Measurements from ENCODE around the gene GUK1.

GUK1 gene

GRCh38 chr1:228174482-228175315 is 34.6 kb downstream of the GUK1 start:
- no peaks in the 10 kb centered on the region for H3K27me3 ChIP-seq (ENCODE audit: insufficient read depth, low read length)
- H3K4me1 ChIP-seq (ENCODE audit: control insufficient read depth, insufficient read depth, low read length, unreplicated experiment): no peaks in the 10 kb centered on the region
- no peaks in the 10 kb centered on the region for H3K36me3 ChIP-seq (ENCODE audit: insufficient read depth, low read length)
- no peaks in the 10 kb centered on the region for H3K79me2 ChIP-seq (ENCODE audit: control insufficient read depth, insufficient read depth, low read length, unreplicated experiment)
- no peak overlapping the region for H3K27ac ChIP-seq (ENCODE audit: low read depth, low read length)
- H2AFZ ChIP-seq (ENCODE audit: low read length, unreplicated experiment): no peak overlapping the region
- no peak overlapping the region for H3K4me3 ChIP-seq (ENCODE audit: low read depth, low read length)

- no peak overlapping the region for H3K27ac ChIP-seq (ENCODE audit: low read depth, low read length)
Observed at GRCh38 chr1:228175316-228176023, 35.4 kb downstream of the GUK1 start.

GRCh38 chr1:228176024-228176395 is 35.9 kb downstream of the GUK1 start:
- Histone ChIP-seq H3K36me3 (ENCODE audit: insufficient read depth, low read length) (no peaks in the 10 kb centered on the region), H3K4me1 (ENCODE audit: control insufficient read depth, insufficient read depth, low read length, unreplicated experiment) (no peaks in the 10 kb centered on the region), H3K27me3 (ENCODE audit: insufficient read depth, low read length) (no peaks in the 10 kb centered on the region), H2AFZ (ENCODE audit: low read length, unreplicated experiment) (no peak overlapping the region), H3K79me2 (ENCODE audit: control insufficient read depth, insufficient read depth, low read length, unreplicated experiment) (no peaks in the 10 kb centered on the region), H3K27ac (ENCODE audit: low read depth, low read length) (no peak overlapping the region), H3K4me3 (ENCODE audit: low read depth, low read length) (no peak overlapping the region)

More at GRCh38 chr1:228175316-228176023, 35.4 kb downstream of the GUK1 start:
- no peak overlapping the region for H2AFZ ChIP-seq (ENCODE audit: low read length, unreplicated experiment)
- no peaks in the 10 kb centered on the region for H3K79me2 ChIP-seq (ENCODE audit: control insufficient read depth, insufficient read depth, low read length, unreplicated experiment)
- no peaks in the 10 kb centered on the region for H3K4me1 ChIP-seq (ENCODE audit: control insufficient read depth, insufficient read depth, low read length, unreplicated experiment)
- H3K4me3 ChIP-seq (ENCODE audit: low read depth, low read length): no peak overlapping the region
- H3K27me3 ChIP-seq (ENCODE audit: insufficient read depth, low read length): no peaks in the 10 kb centered on the region
- no peaks in the 10 kb centered on the region for H3K36me3 ChIP-seq (ENCODE audit: insufficient read depth, low read length)

- H2AFZ ChIP-seq (ENCODE audit: low read length, unreplicated experiment): no peak overlapping the region
- no peak overlapping the region for H3K27ac ChIP-seq (ENCODE audit: low read depth, low read length)
- no peaks in the 10 kb centered on the region for H3K36me3 ChIP-seq (ENCODE audit: insufficient read depth, low read length)
- no peaks in the 10 kb centered on the region for H3K4me1 ChIP-seq (ENCODE audit: control insufficient read depth, insufficient read depth, low read length, unreplicated experiment)
- no peaks in the 10 kb centered on the region for H3K79me2 ChIP-seq (ENCODE audit: control insufficient read depth, insufficient read depth, low read length, unreplicated experiment)
- H3K4me3 ChIP-seq (ENCODE audit: low read depth, low read length): no peak overlapping the region
- no peaks in the 10 kb centered on the region for H3K27me3 ChIP-seq (ENCODE audit: insufficient read depth, low read length)
Observed at GRCh38 chr1:228176461-228177182, 36.5 kb downstream of the GUK1 start.

GRCh38 chr1:228177183-228177475 is 37.0 kb downstream of the GUK1 start:
- no peaks in the 10 kb centered on the region for H3K27me3 ChIP-seq (ENCODE audit: insufficient read depth, low read length)
- H3K36me3 ChIP-seq (ENCODE audit: insufficient read depth, low read length): no peaks in the 10 kb centered on the region
- H3K27ac ChIP-seq (ENCODE audit: low read depth, low read length): no peak overlapping the region
- no peak overlapping the region for H2AFZ ChIP-seq (ENCODE audit: low read length, unreplicated experiment)
- H3K4me1 ChIP-seq (ENCODE audit: control insufficient read depth, insufficient read depth, low read length, unreplicated experiment): no peaks in the 10 kb centered on the region
- no peaks in the 10 kb centered on the region for H3K79me2 ChIP-seq (ENCODE audit: control insufficient read depth, insufficient read depth, low read length, unreplicated experiment)
- H3K4me3 ChIP-seq (ENCODE audit: low read depth, low read length): no peak overlapping the region

GRCh38 chr1:228177721-228178710 is 37.9 kb downstream of the GUK1 start:
- Histone ChIP-seq H3K4me3 (ENCODE audit: low read depth, low read length) (no peak overlapping the region), H3K36me3 (ENCODE audit: insufficient read depth, low read length) (no peaks in the 10 kb centered on the region), H3K4me1 (ENCODE audit: control insufficient read depth, insufficient read depth, low read length, unreplicated experiment) (no peaks in the 10 kb centered on the region), H2AFZ (ENCODE audit: low read length, unreplicated experiment) (no peak overlapping the region), H3K27ac (ENCODE audit: low read depth, low read length) (no peak overlapping the region), H3K27me3 (ENCODE audit: insufficient read depth, low read length) (no peaks in the 10 kb centered on the region), H3K79me2 (ENCODE audit: control insufficient read depth, insufficient read depth, low read length, unreplicated experiment) (no peaks in the 10 kb centered on the region)

- no peak overlapping the region for H2AFZ ChIP-seq (ENCODE audit: low read length, unreplicated experiment)
- no peak overlapping the region for H3K27ac ChIP-seq (ENCODE audit: low read depth, low read length)
- H3K27me3 ChIP-seq (ENCODE audit: insufficient read depth, low read length): no peaks in the 10 kb centered on the region
- no peaks in the 10 kb centered on the region for H3K36me3 ChIP-seq (ENCODE audit: insufficient read depth, low read length)
- no peak overlapping the region for H3K4me3 ChIP-seq (ENCODE audit: low read depth, low read length)
- H3K79me2 ChIP-seq (ENCODE audit: control insufficient read depth, insufficient read depth, low read length, unreplicated experiment): no peaks in the 10 kb centered on the region
- no peaks in the 10 kb centered on the region for H3K4me1 ChIP-seq (ENCODE audit: control insufficient read depth, insufficient read depth, low read length, unreplicated experiment)
Observed at GRCh38 chr1:228178737-228179684, 38.9 kb downstream of the GUK1 start.

- no peak overlapping the region for H2AFZ ChIP-seq (ENCODE audit: low read length, unreplicated experiment)
- H3K36me3 ChIP-seq (ENCODE audit: insufficient read depth, low read length): no peaks in the 10 kb centered on the region
- no peak overlapping the region for H3K4me3 ChIP-seq (ENCODE audit: low read depth, low read length)
- no peaks in the 10 kb centered on the region for H3K79me2 ChIP-seq (ENCODE audit: control insufficient read depth, insufficient read depth, low read length, unreplicated experiment)
- H3K27ac ChIP-seq (ENCODE audit: low read depth, low read length): no peak overlapping the region
- H3K27me3 ChIP-seq (ENCODE audit: insufficient read depth, low read length): no peaks in the 10 kb centered on the region
- no peaks in the 10 kb centered on the region for H3K4me1 ChIP-seq (ENCODE audit: control insufficient read depth, insufficient read depth, low read length, unreplicated experiment)
Observed at GRCh38 chr1:228180271-228180958, 40.3 kb downstream of the GUK1 start.

GRCh38 chr1:228180959-228181644 is 41.0 kb downstream of the GUK1 start:
- Histone ChIP-seq H3K36me3 (ENCODE audit: insufficient read depth, low read length) (no peaks in the 10 kb centered on the region), H2AFZ (ENCODE audit: low read length, unreplicated experiment) (no peak overlapping the region), H3K27ac (ENCODE audit: low read depth, low read length) (no peak overlapping the region), H3K4me1 (ENCODE audit: control insufficient read depth, insufficient read depth, low read length, unreplicated experiment) (no peaks in the 10 kb centered on the region), H3K4me3 (ENCODE audit: low read depth, low read length) (no peak overlapping the region), H3K27me3 (ENCODE audit: insufficient read depth, low read length) (no peaks in the 10 kb centered on the region), H3K79me2 (ENCODE audit: control insufficient read depth, insufficient read depth, low read length, unreplicated experiment) (no peaks in the 10 kb centered on the region)

All from ACC112 (cell line).